Astrocyte (in vitro differentiated cells and primary cell): ENCODE data around the gene DYNLRB1. TPM values are rescaled to one million over a fixed set of nuclear protein-coding genes. Genes with fewer than 3 reads are reported as not detected.
"Not testable (repeated sequence)": the region's sequence is repeated elsewhere in the genome, so short reads cannot be mapped to it uniquely, and the experiment has no call there.

Experiments
- DNase-seq: peaks from one replicate; pipeline ENCODE4 v3.0.0-alpha.2; 2010; ENCODE audit warnings: low read depth
- FAIRE-seq: peaks from 2 replicates; lab custom pipeline; 2011; peaks lifted over from hg19 to GRCh38; lab: Jason Lieb, UNC
- H2AFZ ChIP-seq: 2 replicates; pipeline ENCODE4 v1.6.0; 2012; ENCODE audit warnings: low read depth, low read length, inconsistent platforms
- H3K27ac ChIP-seq: 2 replicates; pipeline ENCODE4 v1.5.1; 2011; ENCODE audit warnings: low read depth, low read length, inconsistent platforms
- H3K27me3 ChIP-seq: 2 replicates; pipeline ENCODE4 v1.6.0; 2011; ENCODE audit warnings: low read length, inconsistent platforms; ENCODE audit not compliant: insufficient read depth
- H3K36me3 ChIP-seq: 2 replicates; pipeline ENCODE4 v1.5.1; 2011; ENCODE audit warnings: low read length, inconsistent platforms; ENCODE audit not compliant: insufficient read depth
- H3K4me1 ChIP-seq: 2 replicates; pipeline ENCODE4 v1.5.1; 2011; ENCODE audit warnings: low read length, inconsistent platforms; ENCODE audit not compliant: insufficient read depth
- H3K4me2 ChIP-seq: 2 replicates; pipeline ENCODE4 v1.6.0; 2012; ENCODE audit warnings: low read length, inconsistent platforms
- H3K4me3 ChIP-seq: 2 replicates; pipeline ENCODE4 v1.5.1; 2011; ENCODE audit warnings: low read depth, mild to moderate bottlenecking, low read length, inconsistent platforms; ENCODE audit not compliant: insufficient read depth
- H3K79me2 ChIP-seq: 2 replicates; pipeline ENCODE4 v1.6.0; 2012; ENCODE audit warnings: mild to moderate bottlenecking, low read length, inconsistent platforms; ENCODE audit not compliant: insufficient read depth
- H3K9ac ChIP-seq: 2 replicates; pipeline ENCODE4 v1.6.0; 2012; ENCODE audit warnings: mild to moderate bottlenecking, low read length, inconsistent platforms
- H3K9me3 ChIP-seq: 2 replicates; pipeline ENCODE4 v1.5.1; 2012; ENCODE audit warnings: low read depth, mild to moderate bottlenecking, low read length, inconsistent platforms; ENCODE audit not compliant: insufficient read depth
- H4K20me1 ChIP-seq: 2 replicates; pipeline ENCODE4 v1.6.0; 2012; ENCODE audit warnings: low read length, inconsistent platforms; ENCODE audit not compliant: insufficient read depth
- H3K27ac Mint-ChIP-seq: one replicate; pipeline ENCODE4 v1.8.0; 2021; ENCODE audit warnings: mild to moderate bottlenecking, mixed read lengths; ENCODE audit not compliant: unreplicated experiment
- H3K27me3 Mint-ChIP-seq: one replicate; pipeline ENCODE4 v1.8.0; 2021; ENCODE audit warnings: low read depth, mixed read lengths; ENCODE audit not compliant: unreplicated experiment
- H3K36me3 Mint-ChIP-seq: one replicate; pipeline ENCODE4 v1.8.0; 2021; ENCODE audit warnings: low read depth, mixed read lengths; ENCODE audit not compliant: unreplicated experiment
- H3K4me1 Mint-ChIP-seq: one replicate; pipeline ENCODE4 v1.8.0; 2021; ENCODE audit warnings: low read depth, mixed read lengths; ENCODE audit not compliant: unreplicated experiment
- H3K4me3 Mint-ChIP-seq: one replicate; pipeline ENCODE4 v1.8.0; 2021; ENCODE audit warnings: mild to moderate bottlenecking, moderate library complexity, mixed read lengths; ENCODE audit not compliant: unreplicated experiment
- H3K9me3 Mint-ChIP-seq: one replicate; pipeline ENCODE4 v1.8.0; 2021; ENCODE audit warnings: mild to moderate bottlenecking, mixed read lengths; ENCODE audit not compliant: unreplicated experiment
- CTCF ChIP-seq: IDR thresholded peaks from 2 replicates; pipeline ENCODE4 v1.5.1; 2011; ENCODE audit warnings: low read depth, mild to moderate bottlenecking, inconsistent platforms, low read length, moderate library complexity; ENCODE audit not compliant: insufficient read depth
- EZH2 ChIP-seq: IDR thresholded peaks from 2 replicates; pipeline ENCODE4 v1.6.1; 2012; ENCODE audit warnings: mild to moderate bottlenecking, low read length, inconsistent platforms; ENCODE audit not compliant: insufficient read depth
- total RNA-seq: library from RNA; stranded (reverse); gene quantifications from 2 replicates; pipeline ENCODE4 v1.2.1, GENCODE V29; 2021

Gene DYNLRB1
- total RNA-seq, 1 donor from 2014 or later: 118 TPM

GRCh38 chr20:34495916-34496315 lies 20.3 kb upstream of the DYNLRB1 start:
- DNase-seq: no peak
- Histone ChIP-seq H3K27ac (no peak overlapping the region), H2AFZ (no peak overlapping the region), H3K9ac (no peak overlapping the region), H4K20me1 (peaks cover 52% of the 10 kb centered on the region), H3K4me1 (no peaks in the 10 kb centered on the region), H3K79me2 (peaks cover 45% of the 10 kb centered on the region), H3K36me3 (peaks cover 41% of the 10 kb centered on the region), H3K4me3 (no peak overlapping the region), H3K27me3 (no peaks in the 10 kb centered on the region), H3K9me3 (no peaks in the 10 kb centered on the region), H3K4me2 (no peak overlapping the region)
- peaks cover 31% of the 10 kb centered on the region for H3K36me3 Mint-ChIP-seq
- H3K9me3 Mint-ChIP-seq: no peaks in the 10 kb centered on the region
- no peak overlapping the region for H3K27ac Mint-ChIP-seq
- H3K4me3 Mint-ChIP-seq: no peak overlapping the region
- no peak for FAIRE-seq
- H3K27me3 Mint-ChIP-seq: no peaks in the 10 kb centered on the region
- TF ChIP-seq EZH2 (no peak), CTCF (no peak)
- peaks cover 11% of the 10 kb centered on the region for H3K4me1 Mint-ChIP-seq

- H3K27me3 Mint-ChIP-seq, H3K9me3 Mint-ChIP-seq, FAIRE-seq, H3K9me3 ChIP-seq, H3K4me2 ChIP-seq, DNase-seq, H3K27ac Mint-ChIP-seq, H3K4me1 ChIP-seq, H3K4me3 ChIP-seq, H2AFZ ChIP-seq, H3K9ac ChIP-seq, H3K27ac ChIP-seq, H3K4me3 Mint-ChIP-seq, H3K27me3 ChIP-seq: not testable (repeated sequence)
- peaks cover 49% of the 10 kb centered on the region for H3K79me2 ChIP-seq
- peaks cover 49% of the 10 kb centered on the region for H4K20me1 ChIP-seq
- Mint-ChIP-seq H3K36me3 (peaks cover 38% of the 10 kb centered on the region), H3K4me1 (peaks cover 11% of the 10 kb centered on the region)
- peaks cover 36% of the 10 kb centered on the region for H3K36me3 ChIP-seq
Observed at GRCh38 chr20:34497596-34497995, 18.6 kb upstream of the DYNLRB1 start.

GRCh38 chr20:34500823-34501222 lies 15.4 kb upstream of the DYNLRB1 start:
- no peak overlapping the region for H3K4me3 Mint-ChIP-seq
- Histone ChIP-seq H3K79me2 (peaks cover 47% of the 10 kb centered on the region), H2AFZ (no peak overlapping the region), H3K27ac (no peak overlapping the region), H3K9ac (no peak overlapping the region), H3K36me3 (peaks cover 24% of the 10 kb centered on the region), H4K20me1 (peaks cover 41% of the 10 kb centered on the region), H3K4me3 (no peak overlapping the region), H3K27me3 (no peaks in the 10 kb centered on the region), H3K4me1 (no peaks in the 10 kb centered on the region), H3K9me3 (no peaks in the 10 kb centered on the region), H3K4me2 (no peak overlapping the region)
- no peaks in the 10 kb centered on the region for H3K27me3 Mint-ChIP-seq
- H3K27ac Mint-ChIP-seq: no peak overlapping the region
- no peak for FAIRE-seq
- no peaks in the 10 kb centered on the region for H3K9me3 Mint-ChIP-seq
- peaks cover 45% of the 10 kb centered on the region for H3K36me3 Mint-ChIP-seq
- no peaks in the 10 kb centered on the region for H3K4me1 Mint-ChIP-seq
- DNase-seq: no peak
- TF ChIP-seq EZH2: no peak
- no peak for TF ChIP-seq CTCF
